GM12864 (cell line): ENCODE measurements around the gene CFAP74.

Experiments used
- DNase-seq: peaks from one replicate; pipeline ENCODE4 v3.0.0-alpha.2; 2011; ENCODE audit warnings: low read depth
- H3K4me3 ChIP-seq: 2 replicates; pipeline ENCODE4 v1.5.1; 2011; ENCODE audit warnings: mild to moderate bottlenecking, low read depth, low read length, control low read depth
- TF ChIP-seq, protein P1 (sequence below): IDR thresholded peaks from 2 replicates; pipeline ENCODE4 v1.5.1; 2011; ENCODE audit warnings: low read depth, mild to moderate bottlenecking, moderate library complexity, low read length, control low read depth, inconsistent platforms; ENCODE audit errors: missing control alignments

CFAP74 gene

DNA sequence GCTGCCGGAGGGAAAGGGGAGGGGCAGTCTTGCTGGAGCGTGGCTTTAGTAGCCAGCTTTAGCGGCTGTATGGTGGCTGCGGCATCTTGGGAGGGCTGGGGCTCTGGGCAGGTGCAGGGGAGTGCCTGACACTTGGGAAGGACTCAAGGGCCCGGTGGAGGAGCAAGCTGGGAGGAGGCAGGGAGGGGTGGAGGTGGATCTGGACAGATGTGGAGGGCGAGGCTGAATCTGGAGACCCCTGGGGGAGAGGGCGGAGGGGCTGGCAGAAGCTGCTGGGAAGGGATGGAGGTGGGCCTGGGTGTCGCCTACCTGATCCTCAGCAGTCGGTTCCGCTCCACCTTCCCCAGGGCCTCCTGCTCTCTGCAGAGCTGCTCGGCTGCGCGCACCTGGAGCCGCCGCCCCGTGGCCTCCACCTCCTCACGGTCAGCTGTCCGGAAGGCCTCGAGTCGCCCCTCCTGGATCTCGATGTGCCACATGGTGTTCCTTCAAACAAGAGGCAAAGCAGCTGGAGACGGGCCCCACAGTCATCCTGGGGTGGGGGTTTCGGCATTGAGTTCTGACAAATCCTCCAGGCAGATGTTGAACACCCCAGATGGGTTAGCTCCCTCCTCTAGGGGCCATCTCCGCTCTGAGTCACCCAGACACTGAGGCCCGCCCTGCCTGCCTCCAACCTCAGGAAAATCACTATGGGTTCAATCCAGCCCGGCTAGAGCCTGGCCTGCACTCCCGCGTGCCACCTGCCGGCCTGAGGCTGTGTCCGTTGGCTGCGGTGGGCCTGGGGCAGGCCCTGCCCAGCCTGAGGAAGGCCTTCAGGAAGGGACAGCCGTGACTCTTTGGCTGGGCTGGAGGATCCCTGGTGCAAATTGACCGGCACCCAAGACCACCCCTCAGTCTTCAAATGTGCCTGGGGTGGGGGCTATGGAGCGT lies 29.6 kb downstream of the CFAP74 start:
- no peak for DNase-seq
- no peak overlapping the region for H3K4me3 ChIP-seq
- TF ChIP-seq, protein P1, sequence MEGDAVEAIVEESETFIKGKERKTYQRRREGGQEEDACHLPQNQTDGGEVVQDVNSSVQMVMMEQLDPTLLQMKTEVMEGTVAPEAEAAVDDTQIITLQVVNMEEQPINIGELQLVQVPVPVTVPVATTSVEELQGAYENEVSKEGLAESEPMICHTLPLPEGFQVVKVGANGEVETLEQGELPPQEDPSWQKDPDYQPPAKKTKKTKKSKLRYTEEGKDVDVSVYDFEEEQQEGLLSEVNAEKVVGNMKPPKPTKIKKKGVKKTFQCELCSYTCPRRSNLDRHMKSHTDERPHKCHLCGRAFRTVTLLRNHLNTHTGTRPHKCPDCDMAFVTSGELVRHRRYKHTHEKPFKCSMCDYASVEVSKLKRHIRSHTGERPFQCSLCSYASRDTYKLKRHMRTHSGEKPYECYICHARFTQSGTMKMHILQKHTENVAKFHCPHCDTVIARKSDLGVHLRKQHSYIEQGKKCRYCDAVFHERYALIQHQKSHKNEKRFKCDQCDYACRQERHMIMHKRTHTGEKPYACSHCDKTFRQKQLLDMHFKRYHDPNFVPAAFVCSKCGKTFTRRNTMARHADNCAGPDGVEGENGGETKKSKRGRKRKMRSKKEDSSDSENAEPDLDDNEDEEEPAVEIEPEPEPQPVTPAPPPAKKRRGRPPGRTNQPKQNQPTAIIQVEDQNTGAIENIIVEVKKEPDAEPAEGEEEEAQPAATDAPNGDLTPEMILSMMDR = no peak

DNA sequence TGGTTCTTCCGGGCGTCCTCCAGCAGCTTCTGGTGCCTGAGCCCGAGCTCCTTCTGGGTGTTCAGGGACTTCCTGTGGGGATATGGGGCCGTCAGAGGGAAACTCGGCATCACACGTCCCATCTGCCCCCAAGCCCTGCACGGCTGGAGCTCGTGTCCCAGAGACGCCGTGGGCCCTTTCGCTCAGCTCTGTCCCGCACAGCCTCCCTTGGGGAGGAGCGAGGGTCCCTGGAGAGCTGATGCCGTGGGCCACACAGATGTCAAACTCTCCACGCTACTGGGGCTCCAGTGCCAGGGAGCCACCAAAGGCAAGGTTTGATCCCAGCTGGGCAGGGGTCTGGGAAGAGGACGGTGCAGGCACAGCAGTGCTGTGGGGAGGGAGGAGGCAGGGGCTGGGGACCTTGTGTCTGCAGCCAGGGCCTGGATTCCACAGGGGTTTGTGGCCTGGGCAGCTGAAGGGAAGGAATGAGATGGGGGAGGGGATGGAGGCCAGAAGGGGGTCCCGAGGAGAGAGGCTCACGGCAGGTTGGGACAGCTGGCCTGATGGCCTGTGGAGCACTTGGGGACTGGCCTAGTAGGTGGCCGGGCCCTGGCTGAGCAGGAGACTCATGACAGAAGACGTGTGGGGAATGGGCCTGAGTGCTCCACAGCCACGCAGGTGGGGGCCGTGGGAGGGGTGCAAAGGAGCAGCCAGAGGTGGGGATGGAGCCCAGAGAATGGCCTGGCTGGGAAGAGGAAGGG lies 30.4 kb downstream of the CFAP74 start:
- H3K4me3 ChIP-seq = no peak overlapping the region
- DNase-seq = no peak
- TF ChIP-seq, protein P1 = no peak

DNA sequence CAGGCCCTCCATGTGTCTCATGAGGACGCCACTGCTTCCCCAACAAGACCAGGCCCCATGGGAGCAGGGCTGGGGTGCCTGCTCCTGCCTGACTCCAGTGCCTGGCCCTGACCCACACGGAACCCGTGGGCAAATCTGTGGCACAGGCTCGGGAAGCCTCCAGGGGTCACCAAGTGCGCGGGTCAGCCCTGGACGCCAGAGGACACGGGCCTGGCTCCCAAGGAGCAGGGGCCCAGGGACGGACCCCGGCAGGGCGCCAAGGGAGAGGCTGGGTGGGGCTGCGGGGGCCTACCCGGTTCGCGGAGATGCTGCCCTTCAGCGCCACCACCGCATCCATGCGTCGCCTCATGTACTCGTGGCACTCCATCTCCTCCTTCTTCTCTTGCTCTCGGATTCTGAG lies 31.9 kb downstream of the CFAP74 start:
- no peak overlapping the region for H3K4me3 ChIP-seq
- TF ChIP-seq, protein P1 = no peak
- DNase-seq = no peak

DNA sequence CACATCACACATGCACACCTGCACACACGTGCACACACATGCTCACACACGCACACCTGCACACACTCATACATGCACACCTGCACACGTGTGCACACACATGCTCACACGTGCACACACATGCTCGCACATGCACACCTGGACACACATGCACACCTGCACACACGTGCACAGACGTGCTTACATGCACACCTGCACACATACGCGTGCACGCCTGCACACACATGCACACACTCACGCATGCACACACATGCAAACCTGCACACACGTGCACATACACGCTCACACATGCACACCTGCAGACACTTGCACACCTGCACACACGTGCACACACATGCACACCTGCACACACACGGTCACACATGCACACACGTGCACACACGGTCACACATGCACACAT lies 32.6 kb downstream of the CFAP74 start:
- no peak overlapping the region for H3K4me3 ChIP-seq
- TF ChIP-seq, protein P1 = no peak
- DNase-seq = no peak

DNA sequence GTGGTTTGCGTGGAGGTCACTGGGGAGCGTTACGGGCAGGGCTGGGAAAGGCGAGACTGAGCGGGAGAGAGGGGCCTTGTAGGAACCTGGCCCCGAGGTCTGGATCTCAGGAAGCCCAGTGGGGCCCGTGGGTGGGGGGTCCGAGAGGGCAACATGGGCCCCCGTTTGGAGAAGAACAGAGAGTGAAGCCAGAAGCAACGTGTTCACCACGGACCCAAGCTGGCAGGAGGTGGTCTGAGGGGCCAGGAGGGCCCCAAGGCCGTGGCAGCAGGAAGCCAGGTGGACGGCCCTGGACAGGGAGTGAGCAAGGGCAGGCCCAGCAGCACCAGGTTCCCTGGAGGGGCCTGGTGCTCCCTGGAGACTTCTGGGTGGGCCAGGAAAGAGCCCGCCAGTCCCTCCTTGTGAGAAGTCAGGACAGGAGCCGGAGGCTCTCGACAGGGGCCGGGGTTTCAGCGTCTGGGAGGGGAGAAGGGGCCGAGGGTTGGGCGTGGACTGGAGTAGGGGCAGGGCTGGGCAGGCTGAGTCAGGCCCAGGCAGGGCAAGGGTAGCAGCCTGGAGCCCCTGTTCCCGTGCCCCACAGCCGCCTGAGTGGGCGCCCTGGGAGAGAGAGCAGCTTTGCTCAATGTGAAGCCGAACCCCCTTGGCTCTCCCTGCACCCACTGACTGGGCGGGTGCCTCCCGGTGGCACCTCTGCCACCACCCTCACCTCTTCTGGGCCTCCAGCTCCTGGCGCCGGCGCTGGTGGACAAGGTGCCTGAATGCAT lies 33.5 kb downstream of the CFAP74 start:
- DNase-seq = no peak
- TF ChIP-seq, protein P1 = no peak

DNA sequence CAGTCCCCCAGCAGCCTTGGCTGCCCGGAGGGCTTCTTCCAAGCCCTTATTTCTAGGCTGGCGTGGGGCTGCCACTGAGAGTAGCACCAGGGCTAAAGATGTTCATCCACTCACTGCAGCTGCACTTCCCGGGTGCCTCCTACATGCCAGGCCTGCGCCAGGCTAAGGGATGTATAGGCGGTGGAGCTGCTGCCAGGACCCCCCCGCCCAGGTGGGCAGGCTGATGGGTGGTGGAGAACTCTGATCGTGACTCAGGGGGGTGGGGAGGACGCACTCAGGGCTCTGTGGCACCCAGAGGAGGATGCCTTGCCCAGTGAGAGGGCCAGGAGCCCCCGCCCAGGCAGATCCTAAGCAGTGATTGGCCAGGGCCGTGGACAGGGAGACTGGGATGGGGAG lies 34.1 kb downstream of the CFAP74 start:
- TF ChIP-seq, protein P1 = no peak
- DNase-seq = no peak
- H3K4me3 ChIP-seq = no peak overlapping the region

More for the DNA sequence above, 33.5 kb downstream of the CFAP74 start:
- H3K4me3 ChIP-seq = no peak overlapping the region
